Measurements from ENCODE around the gene UBE2O.

GRCh38 chr17:76484228-76484725 is 31.3 kb upstream of the UBE2O start:
- no peak for TF ChIP-seq CTCF (IDR thresholded peaks at IDR 0.05)
- no peak for TF ChIP-seq POLR2A (IDR thresholded peaks at IDR 0.05)

Data from upper lobe of left lung (tissue), 4 donors.